Panc1 (cell line): Measurements from ENCODE around the gene MAST4.
A peak's percentile ranks its signal among the peaks of the same experiment; 100 is the strongest.

ENCODE experiments used
- CTCF ChIP-seq: fragments of 450-650 bp; IDR thresholded peaks from 2 replicates; pipeline ENCODE4 v1.5.1; 2017; ENCODE audit warnings: mild to moderate bottlenecking
- POLR2AphosphoS5 ChIP-seq: IDR thresholded peaks from 2 replicates; pipeline ENCODE4 v1.6.1; 2012; ENCODE audit warnings: mild to moderate bottlenecking, low read depth, low read length, moderate library complexity

GRCh38 chr5:66987949-66988838, 392.0 kb downstream of the MAST4 start:
- TF ChIP-seq POLR2AphosphoS5 (no peak), CTCF (peak; percentile 78; the same call in 1 of the 2 replicates)
